Breast epithelium (tissue), 3 donors: ENCODE results near the gene DARS2.

ENCODE experiments used
- CTCF ChIP-seq, 3 donors: fragments of 450-650 bp; IDR thresholded peaks; one replicate each; pipeline ENCODE4 v1.5.1; 2016 to 2017; ENCODE audit warnings: antibody characterized with exemption in 3 of 3, mild to moderate bottlenecking in 3 of 3, moderate library complexity in 3 of 3
- POLR2A ChIP-seq: fragments of 450-650 bp; IDR thresholded peaks from one replicate; pipeline ENCODE4 v1.6.1; 2016; ENCODE audit warnings: antibody characterized with exemption, mild to moderate bottlenecking, moderate library complexity
- POLR2AphosphoS5 ChIP-seq, 3 donors: sonication (generic); formaldehyde crosslinking; IDR thresholded peaks; one replicate each; pipeline ENCODE4 v1.6.1; 2017; ENCODE audit warnings: antibody characterized with exemption in 3 of 3

- TF ChIP-seq CTCF (IDR thresholded peaks at IDR 0.05), result no peak
- TF ChIP-seq POLR2AphosphoS5 (IDR thresholded peaks at IDR 0.05), result no peak
- no peak for TF ChIP-seq POLR2A
These were observed 39.9 kb downstream of the DARS2 start for GRCh38 chr1:173864179-173864867.
